Vagina (tissue), 2 donors: ENCODE measurements around the gene PDCD11. TPM values are rescaled to one million over a fixed set of nuclear protein-coding genes. Genes with fewer than 3 reads are reported as not detected.
"Not testable (repeated sequence)": the region's sequence is repeated elsewhere in the genome, so short reads cannot be mapped to it uniquely, and the experiment has no call there.

Source experiments
- DNase-seq, 2 donors: peaks; one replicate each; pipeline ENCODE4 v3.0.0-alpha.2; 2017; ENCODE audit errors: extremely low spot score in 2 of 2
- H3K27ac ChIP-seq: fragments of 200-600 bp; sonication (generic); one replicate; pipeline ENCODE4 v1.5.1; 2019
- H3K27me3 ChIP-seq: fragments of 200-600 bp; sonication (generic); one replicate; pipeline ENCODE4 v1.5.1; 2019
- H3K36me3 ChIP-seq, 2 donors: fragments of 200-600 bp; sonication (generic); one replicate each; pipeline ENCODE4 v1.5.1; 2017 to 2019
- H3K4me1 ChIP-seq: fragments of 200-600 bp; sonication (generic); one replicate; pipeline ENCODE4 v1.5.1; 2019
- H3K4me3 ChIP-seq, 2 donors: fragments of 200-600 bp; sonication (generic); 1 replicate in 1 of 2; 2 replicates in 1 of 2; pipeline ENCODE4 v1.5.1; 2016 to 2019
- H3K9me3 ChIP-seq: fragments of 200-600 bp; sonication (generic); one replicate; pipeline ENCODE4 v1.5.1; 2019
- CTCF ChIP-seq, 3 experiments: fragments of 450-650 bp in 2 of 3; fragments of 200-600 bp in 1 of 3; sonication (generic) in 1 of 3; IDR thresholded peaks; one replicate each; pipeline ENCODE4 v1.5.1; 2017 to 2019; ENCODE audit warnings: antibody characterized with exemption in 3 of 3, mild to moderate bottlenecking in 2 of 3, moderate library complexity in 2 of 3
- POLR2A ChIP-seq, 2 donors: fragments of 450-650 bp; IDR thresholded peaks; one replicate each; pipeline ENCODE4 v1.6.1; 2017; ENCODE audit warnings: antibody characterized with exemption in 2 of 2, mild to moderate bottlenecking in 2 of 2, moderate library complexity in 2 of 2
- POLR2AphosphoS5 ChIP-seq, 2 donors: sonication (generic); formaldehyde crosslinking; IDR thresholded peaks; one replicate each; pipeline ENCODE4 v1.9.0; 2017; ENCODE audit warnings: antibody characterized with exemption in 2 of 2, mild to moderate bottlenecking in 2 of 2, low read depth in 1 of 2; ENCODE audit not compliant: insufficient read depth in 1 of 2
- intact Hi-C: fragments of 100-400 bp; cut with DNase I; formaldehyde crosslinking; loops from one replicate; pipeline ENCODE4 v1.15.1; 2023
- total RNA-seq: library from RNA; depleted of rRNA; stranded (reverse); fragments of >200 nt; gene quantifications from one replicate; pipeline ENCODE4 v1.2.3, GENCODE V29; 2016

PDCD11 gene
- total RNA-seq, 1 donor from 2014 or later: 22.8 TPM

GRCh38 chr10:103416436-103417147, 20.2 kb downstream of the PDCD11 start:
- Histone ChIP-seq H3K4me3 (no peak overlapping the region), H3K27ac (no peak overlapping the region), H3K9me3 (no peaks in the 10 kb centered on the region), H3K4me1 (no peaks in the 10 kb centered on the region), H3K36me3 (peaks cover 5 to 90% of the 10 kb centered on the region in 2 donors), H3K27me3 (no peaks in the 10 kb centered on the region)
- TF ChIP-seq POLR2AphosphoS5 (IDR thresholded peaks at IDR 0.05; ENCODE audit: insufficient read depth in 1 of 2, low read depth in 1 of 2) (no peak), CTCF (IDR thresholded peaks at IDR 0.05) (peak; percentile 52 to 71 (median 68)), POLR2A (IDR thresholded peaks at IDR 0.05) (no peak)
- intact Hi-C loops: loop anchor here (10.0 kb wide), 1 partner anchor 178 kb away; no protein-coding TSS in a partner anchor
- no peak for DNase-seq

- intact Hi-C loops: loop anchor here (10.0 kb wide), 1 partner anchor 178 kb away; no protein-coding TSS in a partner anchor
Measured at GRCh38 chr10:103417148-103417469, 20.7 kb downstream of the PDCD11 start.

GRCh38 chr10:103417601-103418000, 21.2 kb downstream of the PDCD11 start:
- Histone ChIP-seq H3K27me3 (no peaks in the 10 kb centered on the region), H3K36me3 (peaks cover 5 to 88% of the 10 kb centered on the region in 2 donors), H3K9me3 (no peaks in the 10 kb centered on the region), H3K4me3 (no peak overlapping the region), H3K4me1 (no peaks in the 10 kb centered on the region), H3K27ac (no peak overlapping the region)
- intact Hi-C loops: loop anchor here (10.0 kb wide), 1 partner anchor 177 kb away; no protein-coding TSS in a partner anchor
- no peak for DNase-seq
- TF ChIP-seq POLR2A (IDR thresholded peaks at IDR 0.05) (no peak), CTCF (IDR thresholded peaks at IDR 0.05) (no peak), POLR2AphosphoS5 (IDR thresholded peaks at IDR 0.05; ENCODE audit: insufficient read depth in 1 of 2, low read depth in 1 of 2) (no peak)

More at GRCh38 chr10:103417148-103417469, 20.7 kb downstream of the PDCD11 start:
- H3K9me3 ChIP-seq, H3K27ac ChIP-seq, H3K4me3 ChIP-seq, DNase-seq, H3K4me1 ChIP-seq, H3K27me3 ChIP-seq: not testable (repeated sequence)
- H3K36me3 ChIP-seq: peaks cover 5 to 88% of the 10 kb centered on the region in 2 donors

GRCh38 chr10:103419101-103419500, 22.7 kb downstream of the PDCD11 start:
- Histone ChIP-seq H3K4me3 (no peak overlapping the region), H3K36me3 (peaks cover 0 to 88% of the 10 kb centered on the region in 2 donors), H3K4me1 (no peaks in the 10 kb centered on the region), H3K27ac (no peak overlapping the region), H3K9me3 (no peaks in the 10 kb centered on the region), H3K27me3 (no peaks in the 10 kb centered on the region)
- DNase-seq: no peak
- intact Hi-C loops: loop anchor here (2.0 to 10.0 kb wide), 2 partner anchors 66 to 176 kb away; no protein-coding TSS in a partner anchor
- TF ChIP-seq CTCF (IDR thresholded peaks at IDR 0.05): no peak
- TF ChIP-seq POLR2AphosphoS5 (IDR thresholded peaks at IDR 0.05; ENCODE audit: insufficient read depth in 1 of 2, low read depth in 1 of 2): no peak
- no peak for TF ChIP-seq POLR2A (IDR thresholded peaks at IDR 0.05)

GRCh38 chr10:103423748-103424147, 27.3 kb downstream of the PDCD11 start:
- H3K36me3 ChIP-seq: peaks cover 0 to 86% of the 10 kb centered on the region in 2 donors
- TF ChIP-seq CTCF (IDR thresholded peaks at IDR 0.05) (no peak), POLR2A (IDR thresholded peaks at IDR 0.05) (no peak)
- intact Hi-C loops: no loop called here

More at GRCh38 chr10:103423748-103424147, 27.3 kb downstream of the PDCD11 start:
- Histone ChIP-seq H3K27me3 (no peaks in the 10 kb centered on the region), H3K4me3 (no peak overlapping the region), H3K27ac (no peak overlapping the region), H3K4me1 (no peaks in the 10 kb centered on the region), H3K9me3 (no peaks in the 10 kb centered on the region)
- no peak for DNase-seq
